Measurements from ENCODE around the gene TYRO3.

DNA sequence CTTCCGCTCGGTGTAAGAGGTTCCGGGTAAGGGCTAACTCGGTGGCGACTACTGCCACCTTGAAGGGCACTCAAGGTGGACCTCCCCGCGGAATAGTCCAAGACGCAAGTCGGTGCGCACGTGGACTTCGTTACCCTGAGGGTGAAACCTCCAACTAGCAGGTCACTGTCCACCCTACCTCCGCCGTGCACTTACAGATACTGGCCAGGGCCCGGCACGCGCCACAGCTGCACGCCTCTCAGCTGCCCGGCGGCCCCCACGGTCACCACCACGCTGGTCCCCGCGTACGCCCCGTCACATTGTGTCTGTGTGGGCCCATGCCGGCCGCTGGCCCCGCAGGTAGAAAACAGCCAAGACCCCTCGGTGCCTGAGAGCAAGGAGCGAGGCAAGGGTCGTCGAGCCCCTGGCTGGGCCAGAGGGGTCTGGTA is 46.5 kb upstream of the TYRO3 start:
- TF ChIP-seq ZNF121 (CRISPR knock-in tag; IDR thresholded peaks at IDR 0.05), result no peak
- TF ChIP-seq, protein P1, sequence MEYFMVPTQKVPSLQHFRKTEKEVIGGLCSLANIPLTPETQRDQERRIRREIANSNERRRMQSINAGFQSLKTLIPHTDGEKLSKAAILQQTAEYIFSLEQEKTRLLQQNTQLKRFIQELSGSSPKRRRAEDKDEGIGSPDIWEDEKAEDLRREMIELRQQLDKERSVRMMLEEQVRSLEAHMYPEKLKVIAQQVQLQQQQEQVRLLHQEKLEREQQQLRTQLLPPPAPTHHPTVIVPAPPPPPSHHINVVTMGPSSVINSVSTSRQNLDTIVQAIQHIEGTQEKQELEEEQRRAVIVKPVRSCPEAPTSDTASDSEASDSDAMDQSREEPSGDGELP (IDR thresholded peaks at IDR 0.05; ENCODE audit: borderline replicate concordance, low read depth), result no peak
- TF ChIP-seq, protein P2, sequence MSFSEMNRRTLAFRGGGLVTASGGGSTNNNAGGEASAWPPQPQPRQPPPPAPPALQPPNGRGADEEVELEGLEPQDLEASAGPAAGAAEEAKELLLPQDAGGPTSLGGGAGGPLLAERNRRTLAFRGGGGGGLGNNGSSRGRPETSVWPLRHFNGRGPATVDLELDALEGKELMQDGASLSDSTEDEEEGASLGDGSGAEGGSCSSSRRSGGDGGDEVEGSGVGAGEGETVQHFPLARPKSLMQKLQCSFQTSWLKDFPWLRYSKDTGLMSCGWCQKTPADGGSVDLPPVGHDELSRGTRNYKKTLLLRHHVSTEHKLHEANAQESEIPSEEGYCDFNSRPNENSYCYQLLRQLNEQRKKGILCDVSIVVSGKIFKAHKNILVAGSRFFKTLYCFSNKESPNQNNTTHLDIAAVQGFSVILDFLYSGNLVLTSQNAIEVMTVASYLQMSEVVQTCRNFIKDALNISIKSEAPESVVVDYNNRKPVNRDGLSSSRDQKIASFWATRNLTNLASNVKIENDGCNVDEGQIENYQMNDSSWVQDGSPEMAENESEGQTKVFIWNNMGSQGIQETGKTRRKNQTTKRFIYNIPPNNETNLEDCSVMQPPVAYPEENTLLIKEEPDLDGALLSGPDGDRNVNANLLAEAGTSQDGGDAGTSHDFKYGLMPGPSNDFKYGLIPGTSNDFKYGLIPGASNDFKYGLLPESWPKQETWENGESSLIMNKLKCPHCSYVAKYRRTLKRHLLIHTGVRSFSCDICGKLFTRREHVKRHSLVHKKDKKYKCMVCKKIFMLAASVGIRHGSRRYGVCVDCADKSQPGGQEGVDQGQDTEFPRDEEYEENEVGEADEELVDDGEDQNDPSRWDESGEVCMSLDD (CRISPR knock-in tag; IDR thresholded peaks at IDR 0.05; ENCODE audit: borderline replicate concordance), result no peak
- no peak for TF ChIP-seq ZNF790 (CRISPR knock-in tag; IDR thresholded peaks at IDR 0.05; ENCODE audit: borderline replicate concordance)
- no peak for TF ChIP-seq ZNF724P (CRISPR knock-in tag; IDR thresholded peaks at IDR 0.05; ENCODE audit: borderline replicate concordance)

All from HepG2 (cell line).